Parathyroid adenoma (tissue), 2 donors: ENCODE results near the gene LBHD2.

Experiments used
- H2AFZ ChIP-seq: fragments of 300-600 bp; sonication (generic); one replicate; pipeline ENCODE4 v1.7.0; 2017; ENCODE audit warnings: antibody characterized with exemption, mild to moderate bottlenecking
- H3K27ac ChIP-seq: fragments of 300-600 bp; sonication (generic); one replicate; pipeline ENCODE4 v1.7.0; 2017
- H3K27me3 ChIP-seq: fragments of 300-600 bp; sonication (generic); one replicate; pipeline ENCODE4 v1.7.0; 2017; ENCODE audit warnings: low read length; ENCODE audit not compliant: control insufficient read depth, insufficient read depth
- H3K36me3 ChIP-seq: fragments of 300-600 bp; sonication (generic); one replicate; pipeline ENCODE4 v1.7.0; 2017; ENCODE audit warnings: low read length; ENCODE audit not compliant: control insufficient read depth, insufficient read depth
- H3K4me1 ChIP-seq: fragments of 300-600 bp; sonication (generic); one replicate; pipeline ENCODE4 v1.7.0; 2017; ENCODE audit warnings: control low read depth
- H3K4me2 ChIP-seq: fragments of 300-600 bp; sonication (generic); one replicate; pipeline ENCODE4 v1.7.0; 2017; ENCODE audit warnings: low read length
- H3K4me3 ChIP-seq: fragments of 300-600 bp; sonication (generic); one replicate; pipeline ENCODE4 v1.7.0; 2017; ENCODE audit warnings: low read depth, low read length
- H3K79me2 ChIP-seq: fragments of 300-600 bp; sonication (generic); one replicate; pipeline ENCODE4 v1.7.0; 2017; ENCODE audit warnings: control low read depth
- H3K9ac ChIP-seq: fragments of 300-600 bp; sonication (generic); one replicate; pipeline ENCODE4 v1.7.0; 2017; ENCODE audit warnings: mild to moderate bottlenecking
- H3K9me3 ChIP-seq: fragments of 300-600 bp; sonication (generic); one replicate; pipeline ENCODE4 v1.7.0; 2017; ENCODE audit warnings: low read length; ENCODE audit not compliant: control insufficient read depth
- CTCF ChIP-seq: fragments of 300-600 bp; sonication (generic); IDR thresholded peaks from one replicate; pipeline ENCODE4 v1.7.0; 2017; ENCODE audit warnings: antibody characterized with exemption, mild to moderate bottlenecking
- donor health status: primary hyperparathyroidism.

LBHD2 gene

DNA sequence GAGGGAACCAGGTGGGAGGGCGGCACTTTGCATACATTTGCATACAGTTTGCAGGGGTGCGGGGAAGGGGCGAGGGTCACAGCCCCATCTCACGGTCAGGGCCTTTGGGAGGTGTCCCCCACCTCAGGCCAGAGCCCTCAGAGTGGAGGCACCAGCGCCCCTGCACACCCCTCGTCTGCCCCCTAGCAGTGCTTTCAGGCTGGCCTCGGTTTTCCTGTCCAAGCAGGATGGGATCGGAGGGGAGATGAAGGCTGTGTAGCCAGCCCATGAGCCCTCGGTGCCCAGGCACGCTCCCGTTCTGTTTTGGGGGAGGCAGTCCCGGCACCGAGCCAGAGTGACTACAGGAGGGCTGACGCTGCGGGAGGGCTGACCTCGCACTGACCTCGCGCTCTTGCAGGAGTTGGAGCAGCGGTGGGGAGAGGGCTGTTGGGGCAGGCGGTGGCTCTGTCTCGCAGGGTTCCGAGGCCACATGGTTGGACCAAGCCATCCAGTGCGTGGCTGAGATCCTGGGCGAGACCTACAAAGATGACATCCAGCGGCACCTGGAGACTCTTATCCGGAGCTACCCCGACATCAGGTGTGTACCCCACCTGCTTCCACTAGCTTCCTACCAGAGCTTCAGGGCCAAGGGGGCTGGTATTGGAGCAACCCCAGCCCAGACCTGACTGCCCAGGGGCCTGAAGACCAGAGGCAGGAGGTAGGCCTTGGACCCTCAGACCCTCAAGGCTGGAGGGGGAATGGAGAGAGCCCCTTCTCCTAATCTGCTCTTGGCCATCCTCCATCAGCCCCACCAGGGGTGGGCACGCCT lies 24.1 kb downstream of the LBHD2 start:
- Histone ChIP-seq H2AFZ (no peak overlapping the region), H3K27ac (no peak overlapping the region), H3K4me2 (no peak overlapping the region), H3K4me3 (no peak overlapping the region), H3K9me3 (no peaks in the 10 kb centered on the region), H3K79me2 (no peaks in the 10 kb centered on the region), H3K9ac (no peak overlapping the region), H3K36me3 (no peaks in the 10 kb centered on the region), H3K4me1 (peaks cover 48% of the 10 kb centered on the region), H3K27me3 (peaks cover 3% of the 10 kb centered on the region)
- no peak for TF ChIP-seq CTCF

GRCh38 chr14:103108749-103109207 lies 24.8 kb downstream of the LBHD2 start:
- Histone ChIP-seq H3K4me1 (peaks cover 48% of the 10 kb centered on the region), H3K4me2 (no peak overlapping the region), H3K36me3 (no peaks in the 10 kb centered on the region), H3K79me2 (no peaks in the 10 kb centered on the region), H3K9me3 (no peaks in the 10 kb centered on the region), H3K4me3 (no peak overlapping the region), H3K9ac (no peak overlapping the region), H2AFZ (no peak overlapping the region), H3K27ac (no peak overlapping the region), H3K27me3 (peaks cover 3% of the 10 kb centered on the region)
- TF ChIP-seq CTCF, result no peak

- H3K4me3 ChIP-seq, result no peak overlapping the region
- H3K9me3 ChIP-seq, result no peaks in the 10 kb centered on the region
- peak overlapping the region; percentile 71 for H2AFZ ChIP-seq
- H3K79me2 ChIP-seq, result no peaks in the 10 kb centered on the region
- H3K9ac ChIP-seq, result no peak overlapping the region
- peak overlapping the region; percentile 85 for H3K27ac ChIP-seq
- TF ChIP-seq CTCF, result no peak
- no peak overlapping the region for H3K4me2 ChIP-seq
- H3K4me1 ChIP-seq, result peaks cover 38% of the 10 kb centered on the region
- peaks cover 3% of the 10 kb centered on the region for H3K27me3 ChIP-seq
- no peaks in the 10 kb centered on the region for H3K36me3 ChIP-seq
Measured at GRCh38 chr14:103109535-103110441, 25.8 kb downstream of the LBHD2 start.

DNA sequence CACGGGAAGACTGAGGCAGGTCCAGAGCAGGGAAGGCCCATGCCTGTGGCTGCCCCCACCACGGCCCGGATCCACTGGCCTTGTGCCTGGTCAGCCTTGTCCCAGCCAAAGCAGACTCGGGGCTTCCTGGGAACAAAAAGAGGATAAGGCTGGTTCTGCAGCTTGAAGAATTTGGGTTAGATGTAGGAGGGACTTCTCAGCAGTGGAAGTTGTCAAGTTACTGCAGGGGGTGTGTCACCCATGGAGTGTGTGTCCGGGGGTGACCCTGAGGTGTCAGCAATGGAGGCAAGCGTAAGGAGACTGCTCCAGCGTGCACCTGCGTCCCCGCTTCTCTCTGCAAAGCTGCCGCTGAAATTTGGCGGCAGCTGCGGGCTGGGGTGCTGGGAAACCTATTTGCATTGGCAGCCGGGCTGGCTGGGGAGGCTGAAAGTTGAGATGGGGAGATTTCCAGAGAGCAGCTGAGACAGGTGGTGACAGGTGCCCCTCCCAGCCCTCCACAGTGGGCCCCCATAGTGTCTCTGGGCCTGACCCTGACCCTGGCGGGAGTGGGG lies 26.7 kb downstream of the LBHD2 start:
- Histone ChIP-seq H3K9ac (no peak overlapping the region), H3K27ac (peak overlapping the region; percentile 85), H3K4me1 (peaks cover 33% of the 10 kb centered on the region), H3K79me2 (no peaks in the 10 kb centered on the region), H3K36me3 (no peaks in the 10 kb centered on the region), H3K9me3 (no peaks in the 10 kb centered on the region), H2AFZ (peak overlapping the region; percentile 71), H3K4me2 (peak overlapping the region; percentile 36), H3K4me3 (no peak overlapping the region), H3K27me3 (no peaks in the 10 kb centered on the region)
- TF ChIP-seq CTCF, result no peak
